Measurements from ENCODE around the gene STPG3.

The STPG3 gene

DNA sequence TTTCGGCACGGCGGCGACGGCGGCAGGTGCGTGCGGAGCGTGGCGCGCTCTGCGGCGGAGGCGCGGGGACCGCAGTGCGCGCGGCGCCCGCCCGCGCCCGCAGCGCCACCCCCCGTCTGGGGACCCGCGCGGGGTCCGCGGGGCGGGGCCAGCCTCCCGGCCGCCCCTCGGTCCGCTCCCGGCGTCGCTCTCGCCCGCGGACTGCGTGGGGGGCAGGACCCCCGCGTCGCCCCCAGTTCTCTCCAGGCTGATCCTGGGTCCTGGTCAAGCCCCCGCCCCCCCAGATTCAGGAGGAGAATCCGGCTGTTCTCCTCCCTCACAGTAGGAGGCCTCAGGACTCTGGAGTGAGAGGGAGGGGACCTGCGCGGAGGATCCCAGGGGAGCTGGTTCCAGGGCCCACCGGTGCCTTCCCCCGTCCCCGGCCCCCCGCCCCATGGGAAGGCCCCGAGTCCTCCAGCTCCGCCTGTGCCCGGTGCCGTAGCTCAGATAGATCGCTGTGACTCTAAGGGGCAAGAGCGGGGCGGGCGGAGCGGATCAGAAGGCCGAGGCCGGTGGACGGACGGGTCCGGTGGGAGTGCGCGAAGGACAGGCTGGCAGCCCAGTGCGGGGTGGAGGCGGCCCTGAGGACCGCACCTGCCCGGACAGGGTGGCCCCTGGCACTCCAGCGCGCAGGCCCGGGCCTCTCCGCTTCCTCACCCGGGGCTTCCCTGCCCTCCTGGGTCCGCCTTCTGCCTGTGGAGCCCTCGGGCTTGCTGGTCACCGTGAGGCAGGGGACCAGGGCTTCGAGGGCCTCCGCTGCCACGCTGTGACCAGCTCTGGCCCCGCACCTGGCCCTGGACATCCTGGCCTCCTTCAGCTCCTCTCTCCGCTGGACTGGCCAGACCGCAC, 28.7 kb upstream of the STPG3 start, which contains the start of gene RNF208:
Gene RNF208, minus strand, starts transcription at position 51 of the 888 bp plus-strand sequence. CDS start 1,028 bp downstream, outside the sequence.
- no peak for DNase-seq (ENCODE audit: low spot score)

DNA sequence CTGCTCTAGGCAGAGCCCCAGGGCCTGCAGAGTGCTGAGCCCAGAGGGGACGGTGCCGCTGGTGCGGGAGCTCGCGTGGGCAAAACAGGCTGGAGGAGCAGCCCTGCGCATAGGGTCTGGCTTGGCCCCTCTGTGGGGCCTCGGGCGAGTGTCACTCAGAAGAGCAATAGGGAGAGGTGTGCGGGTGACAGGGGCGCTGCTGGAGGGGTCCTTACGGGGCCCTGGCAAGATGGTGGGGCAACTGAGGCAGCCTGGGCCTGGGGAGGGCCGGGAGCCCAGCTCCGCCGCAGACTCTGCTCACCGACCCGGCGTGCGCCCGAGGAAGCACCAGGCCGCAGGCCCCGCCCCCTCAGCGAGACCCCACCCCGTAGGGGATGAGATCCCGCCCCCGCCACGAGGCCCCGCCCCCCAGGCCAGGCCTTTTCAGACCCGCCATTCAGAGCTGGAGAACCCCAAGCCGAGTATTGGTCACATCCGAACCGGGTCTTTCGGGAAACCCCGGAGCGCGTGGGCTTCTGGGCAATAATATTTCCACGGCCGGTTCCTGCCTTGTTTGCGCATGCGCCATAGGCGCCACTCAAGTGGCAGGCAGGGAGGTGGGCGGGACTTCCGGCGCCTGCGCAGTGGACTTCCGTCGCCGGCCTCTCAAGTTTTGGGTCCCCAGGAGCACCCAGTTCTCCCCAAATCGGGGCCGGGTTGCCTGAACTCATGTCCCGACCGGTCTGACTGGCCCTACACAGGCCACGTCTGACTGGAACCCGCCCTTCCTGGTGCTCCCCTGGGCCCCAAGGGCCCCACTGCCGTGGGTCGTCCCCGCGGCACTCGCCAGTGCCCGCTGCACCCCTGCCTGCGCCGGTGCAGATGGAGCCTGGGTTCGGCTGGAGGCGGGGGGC, 27.8 kb upstream of the STPG3 start:
- peak; percentile 97 for DNase-seq (ENCODE audit: low spot score)

DNA sequence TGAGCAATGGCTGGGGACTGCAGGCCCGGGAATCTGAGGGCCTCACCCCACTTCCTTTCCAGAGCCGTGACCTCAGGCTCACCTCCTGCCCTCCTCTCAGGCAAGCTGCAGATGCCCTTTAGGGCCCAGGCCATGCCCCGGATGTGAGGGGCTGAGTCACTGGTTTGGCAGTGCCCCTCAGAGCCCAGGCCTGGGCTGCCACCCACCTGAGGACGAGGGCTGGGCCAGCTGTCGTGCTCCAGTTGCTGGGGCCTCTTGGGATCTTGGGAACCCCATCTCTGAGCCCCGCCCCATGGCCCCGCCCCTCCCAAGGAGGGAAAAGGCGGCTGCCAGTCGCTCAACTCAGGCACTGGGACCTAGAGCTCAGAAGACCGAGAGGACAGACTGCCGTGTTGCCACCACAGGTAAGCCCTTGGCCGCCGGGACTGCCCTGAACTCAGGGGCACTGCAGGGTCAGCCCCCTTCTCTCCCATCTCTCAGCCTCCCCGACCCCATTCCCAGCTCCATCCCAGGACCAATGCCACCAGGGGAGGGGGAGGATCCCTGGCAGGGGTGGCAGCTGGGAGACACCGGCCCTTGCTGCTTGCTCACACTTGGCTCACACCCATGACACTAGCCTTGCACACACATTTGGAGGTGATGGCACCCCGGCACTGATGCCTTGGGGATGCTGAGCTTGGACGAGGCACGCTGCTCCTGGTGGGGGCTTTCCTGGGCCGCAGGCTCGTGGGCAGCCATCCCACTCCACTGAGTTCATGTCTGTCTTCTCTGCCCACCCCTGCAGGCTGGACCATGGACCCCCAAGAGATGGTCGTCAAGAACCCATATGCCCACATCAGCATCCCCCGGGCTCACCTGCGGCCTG, 26.0 kb upstream of the STPG3 start, which contains the start of gene CYSRT1:
Gene CYSRT1, plus strand, starts transcription at position 345 of the 865 bp plus-strand sequence. Its CDS starts 448 bp downstream, at position 793.
- no peak for DNase-seq (ENCODE audit: low spot score)

DNA sequence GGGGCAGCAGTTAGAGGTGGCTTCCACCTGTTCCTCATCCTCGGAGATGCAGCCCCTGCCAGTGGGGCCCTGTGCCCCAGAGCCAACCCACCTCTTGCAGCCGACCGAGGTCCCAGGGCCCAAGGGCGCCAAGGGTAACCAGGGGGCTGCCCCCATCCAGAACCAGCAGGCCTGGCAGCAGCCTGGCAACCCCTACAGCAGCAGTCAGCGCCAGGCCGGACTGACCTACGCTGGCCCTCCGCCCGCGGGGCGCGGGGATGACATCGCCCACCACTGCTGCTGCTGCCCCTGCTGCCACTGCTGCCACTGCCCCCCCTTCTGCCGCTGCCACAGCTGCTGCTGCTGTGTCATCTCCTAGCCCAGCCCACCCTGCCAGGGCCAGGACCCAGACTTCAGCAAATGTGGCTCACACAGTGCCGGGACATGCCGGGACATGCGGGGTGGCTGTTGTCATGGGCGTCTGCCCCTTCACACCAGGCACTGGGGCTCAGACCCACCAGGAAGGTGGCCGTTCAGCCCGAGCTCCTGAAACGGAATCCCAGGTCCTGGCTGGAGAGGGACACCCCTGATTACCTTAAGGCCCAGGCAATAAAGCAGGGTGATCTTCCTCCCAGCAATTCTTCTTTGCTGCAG, 25.3 kb upstream of the STPG3 start:
- no peak for DNase-seq (ENCODE audit: low spot score)

DNA sequence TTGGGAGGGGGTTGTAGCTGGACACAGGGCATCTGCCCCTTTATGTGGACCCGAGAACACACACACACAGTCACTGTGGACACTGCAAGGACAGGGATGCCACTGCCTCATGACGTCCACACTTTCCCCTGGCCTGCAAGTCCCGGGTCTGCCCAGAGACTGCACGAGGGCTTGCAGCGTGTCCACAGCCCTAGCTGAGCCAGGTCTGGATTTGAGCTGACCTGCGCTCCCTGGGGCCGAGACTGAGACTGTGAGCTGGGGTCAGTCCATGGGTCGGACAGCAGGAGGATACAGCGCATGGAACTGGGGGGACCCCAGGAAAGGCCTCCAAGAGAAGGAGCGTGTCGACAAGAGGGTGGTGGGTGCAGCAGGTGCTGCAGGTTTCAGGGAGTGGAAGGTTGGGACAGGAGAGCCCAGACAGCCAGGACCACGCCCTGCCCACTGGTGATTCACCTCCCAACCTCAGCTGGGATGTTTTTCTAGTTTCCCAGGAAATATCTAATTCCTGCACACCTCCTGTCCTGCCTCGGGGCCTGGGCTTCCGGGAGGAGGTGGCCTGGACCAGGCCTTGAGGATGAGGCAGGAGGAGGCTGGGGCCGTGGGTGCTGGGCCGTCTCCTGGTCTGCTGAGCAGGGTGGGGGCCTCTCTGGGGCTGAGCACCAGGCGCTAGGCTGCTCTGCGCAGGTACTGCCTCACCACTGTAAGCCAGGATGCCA, 24.6 kb upstream of the STPG3 start:
- no peak for DNase-seq (ENCODE audit: low spot score)

DNA sequence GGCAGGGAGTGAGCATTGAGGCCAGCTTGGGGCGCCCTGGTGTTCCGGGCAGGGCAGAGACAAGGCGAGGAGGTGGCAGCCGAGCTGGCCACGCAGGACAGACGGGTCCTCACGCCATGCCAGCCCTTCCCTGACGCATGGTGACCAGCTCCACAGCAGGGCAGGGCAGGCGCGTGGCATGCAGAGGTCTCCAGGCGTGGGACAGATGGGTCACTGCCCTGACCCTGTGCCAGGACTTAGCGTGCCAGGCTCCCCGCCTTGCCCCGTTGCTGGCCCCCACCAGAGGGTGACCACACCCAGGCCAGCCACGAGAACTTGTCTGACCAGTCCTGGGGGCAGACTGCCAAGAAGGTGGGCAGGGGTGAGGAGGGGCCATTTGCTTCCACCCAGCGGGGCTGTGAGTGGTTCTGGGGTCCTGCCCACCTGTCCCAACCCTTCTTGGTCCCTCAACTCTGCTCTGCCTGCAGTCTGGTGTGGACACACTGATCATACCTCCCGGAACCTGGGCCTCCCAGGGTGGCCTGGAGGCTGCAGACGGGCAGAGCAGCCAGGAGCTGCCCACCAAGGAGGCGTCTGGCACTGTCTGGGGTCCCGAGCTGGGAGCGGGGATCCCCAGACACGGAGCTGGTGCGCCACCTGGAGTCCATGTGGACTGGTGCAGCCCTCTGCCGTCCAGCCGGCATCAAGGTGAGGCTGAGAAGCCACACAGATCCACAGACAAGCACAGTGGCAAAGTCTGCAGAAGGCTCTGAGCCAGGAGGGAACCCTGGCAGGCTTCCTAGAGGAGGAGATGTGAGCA, 23.8 kb upstream of the STPG3 start, which contains the start of gene RNF224:
Gene RNF224, plus strand, starts transcription at position 449 of the 799 bp plus-strand sequence. CDS start 834 bp downstream, outside the sequence.
- DNase-seq (ENCODE audit: low spot score), result no peak

DNA sequence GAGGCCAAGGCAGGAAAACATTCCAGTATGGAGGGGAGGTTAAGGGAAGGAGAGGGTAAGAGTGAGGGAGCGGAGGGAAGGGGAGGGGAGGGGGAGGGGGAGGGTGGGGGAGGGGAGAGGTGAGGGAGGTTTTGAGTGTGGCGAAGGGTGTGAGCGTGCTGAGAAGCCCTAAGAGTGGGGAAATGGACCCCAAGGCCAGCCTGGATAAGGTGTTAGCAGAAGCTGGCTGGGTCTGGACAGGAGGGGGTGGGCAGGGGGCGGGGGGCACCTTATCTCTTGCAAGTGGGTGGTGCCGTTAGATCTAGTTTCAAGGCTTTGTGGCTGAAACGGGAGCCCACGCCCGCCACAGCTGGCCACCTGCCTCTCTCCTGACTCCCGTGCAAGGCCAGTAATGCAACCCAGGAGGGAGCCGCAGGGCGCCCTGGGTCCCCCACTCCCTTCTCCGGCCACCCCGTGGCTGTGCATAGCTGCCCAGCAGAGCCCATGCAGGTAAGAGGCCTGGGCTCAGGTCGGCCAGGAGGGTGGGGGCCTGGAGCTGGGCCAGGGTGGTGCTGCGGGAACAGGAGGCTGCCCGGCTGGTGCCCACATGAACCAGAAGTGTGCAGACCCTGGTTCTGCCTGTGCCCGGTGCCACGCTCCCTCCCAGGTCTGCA, 23.1 kb upstream of the STPG3 start:
- DNase-seq (ENCODE audit: low spot score), result no peak

DNA sequence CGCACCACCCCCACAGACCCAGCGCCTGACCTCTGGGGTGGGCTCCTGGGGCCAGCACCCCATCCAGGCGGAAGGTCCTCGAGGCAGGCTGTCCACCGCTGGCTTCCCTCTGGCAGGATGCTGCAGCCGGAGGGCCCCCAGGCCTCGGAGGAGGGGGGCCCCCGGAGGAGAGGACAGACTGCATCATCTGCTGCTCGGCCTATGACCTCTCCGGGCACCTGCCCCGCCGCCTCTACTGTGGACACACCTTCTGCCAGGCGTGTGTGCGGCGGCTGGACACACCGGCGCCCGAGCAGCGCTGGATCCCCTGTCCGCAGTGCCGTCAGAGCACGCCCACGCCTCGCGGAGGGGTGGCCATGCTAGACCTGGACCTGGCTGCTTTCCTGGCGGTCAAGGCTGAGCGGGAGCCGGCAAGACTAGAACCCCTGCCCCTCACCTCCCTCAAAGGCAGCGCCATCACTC, 22.5 kb upstream of the STPG3 start:
- no peak for DNase-seq (ENCODE audit: low spot score)

DNA sequence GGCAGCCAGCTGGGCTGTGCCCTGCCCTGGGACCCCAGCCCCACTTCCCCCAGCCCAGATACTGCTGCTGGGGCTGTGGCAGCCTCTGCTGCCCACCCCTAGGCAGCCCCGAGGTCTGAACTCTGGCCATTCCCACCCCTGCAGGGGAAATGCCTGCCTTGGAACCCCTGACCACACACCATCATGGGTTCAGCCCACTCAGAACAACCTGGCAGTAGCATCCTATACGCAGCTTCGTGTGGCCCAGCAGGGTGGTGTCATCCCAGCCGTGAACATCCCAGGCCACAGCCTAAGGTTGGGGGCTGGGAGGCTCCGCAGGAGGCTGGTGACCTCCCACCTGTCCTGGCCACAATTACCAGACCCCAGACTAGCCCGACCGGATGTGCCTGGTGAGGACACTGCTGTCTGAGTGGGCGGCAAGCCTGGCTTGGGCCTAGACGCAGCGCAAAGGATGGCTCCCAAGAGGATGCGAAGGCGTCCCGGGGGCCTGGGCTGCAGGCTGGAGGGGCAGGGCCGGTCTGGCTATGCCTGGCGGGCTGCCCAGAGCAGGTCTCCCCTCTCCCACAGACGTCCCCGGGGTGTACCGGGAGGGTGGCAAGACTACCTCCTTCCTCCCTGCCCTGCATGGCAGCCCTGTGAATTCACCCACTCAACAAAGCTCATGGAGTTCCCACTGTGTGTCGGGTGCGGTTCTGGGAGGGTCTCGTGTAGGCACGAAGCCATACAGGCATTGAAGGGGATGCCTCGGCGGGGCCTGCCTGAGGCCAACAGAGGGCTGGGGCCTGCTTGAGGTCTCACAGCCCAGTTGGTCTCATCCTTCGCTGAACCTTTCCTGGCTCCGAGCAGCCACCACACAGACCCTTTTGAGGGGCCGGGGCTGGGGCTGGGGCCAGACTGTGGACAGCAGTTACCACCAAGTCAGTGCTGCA, 21.9 kb upstream of the STPG3 start:
- no peak for DNase-seq (ENCODE audit: low spot score)

DNA sequence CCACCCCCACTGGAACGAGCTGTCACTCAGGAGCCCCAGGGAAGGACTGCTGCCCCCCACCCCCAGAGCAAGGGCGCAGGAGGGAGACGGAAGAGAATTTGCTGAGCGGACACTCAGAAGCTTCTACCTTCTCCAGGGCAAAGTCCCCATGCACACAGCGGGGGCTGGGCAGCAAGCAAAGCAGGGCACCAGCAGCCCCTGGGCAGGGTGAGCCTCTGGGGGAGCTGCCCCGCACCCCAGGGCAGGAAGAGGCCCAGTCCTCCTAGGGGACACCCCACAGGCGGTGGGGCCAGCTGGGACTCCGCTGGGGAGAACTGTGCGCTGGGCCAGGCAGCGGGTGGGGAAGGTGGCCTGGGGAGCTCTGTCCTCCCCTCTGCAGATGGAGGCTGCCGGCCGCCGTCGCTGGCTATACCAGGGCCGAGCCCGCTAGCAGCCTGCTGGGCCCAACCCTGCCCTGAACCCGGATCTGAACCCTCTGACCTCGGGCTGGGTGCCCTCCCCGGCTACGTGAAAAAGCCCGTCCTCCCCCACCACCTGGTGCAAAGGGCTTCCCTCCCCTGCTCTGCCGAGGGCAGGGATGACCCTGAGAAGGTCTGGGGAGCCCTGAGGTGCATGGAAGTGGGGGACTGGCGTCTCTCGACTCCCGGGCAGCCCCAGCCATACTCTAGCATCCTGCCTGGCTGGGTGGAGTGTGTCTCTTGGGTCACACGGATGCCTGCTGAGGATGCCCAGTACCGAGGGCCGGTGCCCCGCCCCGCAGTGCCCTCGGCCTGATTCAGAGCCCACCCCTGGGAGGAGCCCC, 21.0 kb upstream of the STPG3 start:
- DNase-seq (ENCODE audit: low spot score), result no peak

DNA sequence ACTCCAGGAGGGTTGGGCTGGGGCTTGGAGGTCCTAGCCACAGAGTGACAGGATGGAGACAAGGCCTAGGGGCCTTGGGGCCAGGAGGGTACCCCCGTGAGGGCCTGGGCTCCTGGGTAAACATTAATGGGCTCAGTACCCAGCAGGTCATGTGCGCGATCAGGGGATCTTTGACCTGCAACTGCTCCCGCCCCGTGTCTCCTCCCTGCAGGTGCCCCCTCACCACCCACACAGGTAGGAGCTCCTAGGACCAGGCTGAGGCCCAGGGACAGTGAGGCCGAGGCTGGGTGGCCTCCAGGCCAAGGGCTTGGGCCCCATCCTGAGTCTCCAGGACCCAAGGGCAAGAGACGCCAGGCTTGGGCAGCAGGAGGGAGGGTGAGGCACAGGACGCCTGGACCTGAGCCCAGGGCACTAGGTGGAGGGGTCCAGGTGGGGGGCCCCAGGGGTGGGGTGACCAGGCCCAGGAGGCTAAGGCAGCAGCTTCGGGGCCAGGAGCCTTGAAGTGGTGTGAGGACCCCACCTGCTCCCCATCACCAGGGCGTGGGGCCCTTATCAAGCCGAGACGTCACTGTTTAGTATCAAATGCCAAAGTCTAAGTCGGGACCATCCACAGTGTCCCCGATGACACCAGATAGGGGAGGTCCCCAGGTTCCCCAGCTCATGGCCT, 20.2 kb upstream of the STPG3 start, which contains the start of gene SLC34A3:
Gene SLC34A3, plus strand, starts transcription at position 197 of the 667 bp plus-strand sequence. CDS start 802 bp downstream, outside the sequence.
- DNase-seq (ENCODE audit: low spot score), result no peak

DNA sequence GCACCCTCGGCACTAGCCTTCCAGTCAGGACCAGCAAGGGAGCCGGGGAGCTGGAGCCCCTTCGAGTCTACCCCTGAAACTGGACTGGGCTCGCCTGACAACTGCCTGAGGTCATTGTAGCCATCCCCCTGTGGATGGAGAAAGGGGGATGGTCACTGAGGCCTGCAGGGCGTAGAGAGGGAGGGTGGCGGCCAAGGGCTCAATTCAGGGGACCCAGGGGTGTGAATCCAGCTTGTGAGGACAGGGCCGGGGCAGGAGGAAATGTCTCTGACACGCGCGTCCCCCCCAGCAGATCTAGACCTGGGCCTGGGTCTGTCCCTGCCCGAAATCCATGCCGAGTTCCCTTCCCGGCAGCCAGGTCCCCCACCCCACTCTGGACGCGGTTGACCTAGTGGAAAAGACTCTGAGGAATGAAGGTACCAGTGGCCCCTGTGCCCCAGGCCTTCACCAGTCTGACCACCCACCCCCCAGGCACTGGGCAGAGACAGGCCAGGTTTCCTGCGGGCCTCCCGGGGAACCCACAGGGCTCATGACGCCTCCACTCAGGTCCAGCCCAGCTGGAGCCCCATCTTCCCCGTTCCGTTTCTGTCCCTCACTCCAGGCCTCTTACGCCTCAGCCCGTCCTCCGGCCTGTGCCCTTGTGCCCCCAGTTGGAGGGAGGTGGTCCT, 19.6 kb upstream of the STPG3 start:
- DNase-seq (ENCODE audit: low spot score), result no peak

DNA sequence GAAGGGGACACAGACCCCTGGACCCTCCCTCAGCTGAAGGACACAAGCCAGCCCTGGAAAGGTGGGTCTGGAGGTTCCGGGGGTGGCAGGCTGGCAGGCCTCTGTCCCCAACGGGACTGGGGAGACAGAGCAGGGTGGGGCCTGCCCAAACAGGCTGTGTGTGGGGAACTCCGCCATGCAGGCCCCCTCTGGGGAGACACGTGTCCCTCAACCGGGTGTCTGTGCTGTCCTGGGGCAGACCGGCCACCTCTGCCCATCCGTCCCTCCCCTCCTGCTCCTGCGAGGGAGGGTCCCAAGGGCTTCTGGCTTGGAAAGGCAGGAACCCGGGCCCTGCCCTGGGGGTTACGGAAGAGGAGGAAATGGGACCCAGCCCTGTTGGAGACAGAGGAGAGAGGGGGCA, 19.0 kb upstream of the STPG3 start:
- DNase-seq (ENCODE audit: low spot score), result no peak

DNA sequence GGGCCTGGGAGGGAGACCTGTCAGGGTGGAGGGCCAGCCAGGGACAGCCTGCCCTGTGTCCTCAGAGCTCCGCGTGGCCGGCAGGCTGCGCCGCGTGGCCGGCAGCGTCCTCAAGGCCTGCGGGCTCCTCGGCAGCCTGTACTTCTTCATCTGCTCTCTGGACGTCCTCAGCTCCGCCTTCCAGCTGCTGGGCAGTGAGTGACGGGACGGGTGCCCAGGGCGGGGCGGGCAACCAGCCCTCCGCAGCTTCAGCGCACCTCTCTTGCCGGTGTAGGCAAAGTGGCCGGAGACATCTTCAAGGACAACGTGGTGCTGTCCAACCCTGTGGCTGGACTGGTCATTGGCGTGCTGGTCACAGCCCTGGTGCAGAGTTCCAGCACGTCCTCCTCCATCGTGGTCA, 18.6 kb upstream of the STPG3 start:
- no peak for DNase-seq (ENCODE audit: low spot score)

DNA sequence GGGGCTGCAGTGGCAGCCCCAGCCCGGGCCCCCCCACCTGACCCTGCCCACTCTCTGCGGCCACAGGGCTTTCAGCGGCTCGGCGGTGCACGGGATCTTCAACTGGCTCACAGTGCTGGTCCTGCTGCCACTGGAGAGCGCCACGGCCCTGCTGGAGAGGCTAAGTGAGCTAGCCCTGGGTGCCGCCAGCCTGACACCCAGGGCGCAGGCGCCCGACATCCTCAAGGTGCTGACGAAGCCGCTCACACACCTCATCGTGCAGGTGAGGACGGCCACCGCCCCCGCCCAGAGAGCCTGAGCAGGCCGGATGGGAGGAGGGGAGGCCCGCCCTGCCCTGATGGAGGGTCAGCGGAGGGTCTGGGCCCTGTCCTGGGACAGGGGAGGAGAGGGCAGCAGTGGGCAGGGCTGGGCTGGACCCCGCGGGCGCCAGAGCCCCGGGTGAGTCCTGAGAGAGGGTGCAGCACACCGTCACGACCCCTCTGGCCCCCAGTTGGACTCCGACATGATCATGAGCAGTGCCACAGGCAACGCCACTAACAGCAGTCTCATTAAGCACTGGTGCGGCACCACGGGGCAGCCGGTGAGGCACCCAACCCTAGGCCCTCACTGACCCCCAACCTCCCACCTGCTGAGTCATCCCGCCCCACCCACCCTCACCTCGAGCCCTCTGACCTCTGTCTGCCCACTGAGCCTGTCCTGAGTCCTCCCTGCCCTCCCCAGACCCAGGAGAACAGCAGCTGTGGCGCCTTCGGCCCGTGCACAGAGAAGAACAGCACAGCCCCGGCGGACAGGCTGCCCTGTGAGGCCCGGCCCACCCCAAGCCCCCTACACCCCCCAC, 17.7 kb upstream of the STPG3 start:
- DNase-seq (ENCODE audit: low spot score), result no peak
